GM19328 (cell line): ENCODE data around the gene CLEC2L.

Source experiments
- ATAC-seq: cut with Tn5 transposase; IDR thresholded peaks from one replicate; pipeline ENCODE4 v1.9.1; 2021; ENCODE audit warnings: mild to moderate bottlenecking, moderate library complexity; ENCODE audit not compliant: unreplicated experiment

CLEC2L gene

DNA sequence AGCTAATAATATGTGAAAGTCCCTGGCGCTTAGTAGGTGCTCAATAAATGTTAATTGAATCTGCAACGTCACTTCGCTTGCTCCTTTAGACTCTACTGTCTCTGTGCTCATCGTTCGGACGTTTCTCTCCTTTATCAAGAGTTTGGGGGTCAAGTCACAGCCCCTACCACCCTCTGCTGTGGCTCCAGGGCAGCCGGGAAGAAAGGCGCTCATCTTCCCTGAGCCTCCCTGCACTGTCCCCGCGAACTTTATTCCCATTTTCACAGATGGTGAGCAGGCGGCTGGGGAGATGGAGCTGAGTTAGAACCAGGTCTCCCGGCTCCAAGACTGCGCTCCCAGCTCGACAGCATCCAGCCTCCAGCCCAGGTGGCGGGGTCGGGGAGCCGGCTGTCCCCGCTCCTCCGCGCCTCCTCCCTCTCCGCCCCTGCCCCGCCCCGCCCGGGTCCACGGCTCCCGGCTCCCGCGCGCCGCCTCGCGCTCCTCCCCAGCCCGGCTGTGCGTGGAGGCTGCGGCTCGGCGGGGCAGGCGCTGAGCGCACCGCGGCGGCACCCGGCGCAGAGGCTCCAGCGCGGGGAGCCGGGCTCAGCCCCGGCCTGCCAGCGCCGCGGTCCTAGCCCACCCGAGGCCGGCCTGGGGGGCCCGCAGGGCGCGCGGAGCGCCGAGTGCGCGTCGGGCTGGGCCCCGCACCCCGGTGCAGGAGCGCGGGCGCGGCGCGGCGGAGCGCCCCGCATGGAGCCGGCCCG lies at the start of gene CLEC2L:
Gene CLEC2L, plus strand, starts transcription at position 487 of the 743 bp plus-strand sequence. Its CDS starts 243 bp downstream, at position 730.
- ATAC-seq, result no peak

GRCh38 chr7:139476139-139476538 lies 47.3 kb upstream of the CLEC2L start:
- ATAC-seq, result no peak

DNA sequence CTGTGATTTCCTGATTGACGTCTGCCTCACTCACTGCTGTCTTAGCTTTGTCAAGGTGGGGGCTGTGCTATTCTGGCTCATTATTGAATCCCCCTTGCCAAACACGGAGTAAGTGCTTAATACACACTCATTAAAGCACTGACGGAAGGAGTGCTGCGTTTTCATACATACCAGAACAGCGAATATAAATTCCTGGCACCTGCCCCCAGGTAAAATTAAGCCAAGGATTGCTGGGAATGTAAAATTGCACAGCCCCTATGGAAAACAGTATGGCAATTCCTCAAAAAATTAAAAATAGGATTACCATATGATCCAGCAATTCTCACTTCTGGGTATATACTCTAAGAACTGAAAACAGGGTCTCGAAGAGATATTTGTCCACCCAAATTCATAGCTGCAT lies 46.6 kb upstream of the CLEC2L start:
- ATAC-seq, result no peak

- ATAC-seq, result no peak
Measured at GRCh38 chr7:139479620-139480019, 43.9 kb upstream of the CLEC2L start.

GRCh38 chr7:139481364-139481763 lies 42.1 kb upstream of the CLEC2L start:
- no peak for ATAC-seq

- ATAC-seq, result no peak
Measured at GRCh38 chr7:139482122-139482521, 41.4 kb upstream of the CLEC2L start.

GRCh38 chr7:139482662-139483466 lies 40.6 kb upstream of the CLEC2L start:
- no peak for ATAC-seq

GRCh38 chr7:139487366-139488080 lies 36.0 kb upstream of the CLEC2L start:
- no peak for ATAC-seq

GRCh38 chr7:139488810-139489209 lies 34.7 kb upstream of the CLEC2L start:
- ATAC-seq, result no peak

GRCh38 chr7:139490130-139490529 lies 33.4 kb upstream of the CLEC2L start:
- ATAC-seq, result no peak

DNA sequence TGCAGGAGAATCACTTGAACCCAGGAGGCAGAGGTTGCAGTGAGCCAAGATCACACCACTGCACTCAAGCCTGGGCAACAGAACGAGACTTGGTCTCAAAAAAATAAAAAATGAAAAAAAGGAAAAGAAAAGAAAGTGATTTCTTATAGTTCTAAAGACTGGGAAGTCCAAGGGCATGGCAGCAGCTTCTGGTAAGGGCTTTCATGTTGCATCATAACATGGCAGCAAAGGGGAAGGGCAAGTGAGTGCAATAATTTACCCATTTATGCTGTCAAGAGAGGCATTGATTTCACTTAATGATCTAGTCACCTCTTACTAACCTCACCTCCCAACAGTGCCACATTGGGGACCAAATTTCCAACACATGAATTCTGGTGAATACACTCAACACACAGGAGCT lies 31.2 kb upstream of the CLEC2L start:
- ATAC-seq, result no peak

- peak; percentile 57 for ATAC-seq
Measured at GRCh38 chr7:139494835-139495579, 28.5 kb upstream of the CLEC2L start.

GRCh38 chr7:139495580-139496125 lies 27.8 kb upstream of the CLEC2L start:
- no peak for ATAC-seq

DNA sequence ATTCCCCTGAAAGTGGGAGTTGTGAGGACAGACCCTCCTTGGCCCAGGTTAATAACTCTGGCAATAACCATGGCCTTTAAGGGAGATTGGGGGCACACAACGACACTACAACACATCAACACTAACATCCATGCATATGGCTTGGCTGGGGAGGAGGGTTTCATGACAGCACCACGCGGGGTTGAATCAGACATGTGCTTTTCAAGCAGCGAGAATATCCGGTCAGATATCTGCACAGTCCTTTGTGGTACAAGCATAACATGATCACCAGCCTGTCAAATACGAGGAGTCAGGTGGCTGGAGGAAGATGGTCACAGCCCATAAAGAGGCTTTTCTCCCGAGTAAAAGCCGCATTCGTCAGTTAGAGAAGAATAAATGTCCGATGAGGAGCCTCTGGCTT lies 27.0 kb upstream of the CLEC2L start:
- ATAC-seq, result no peak

DNA sequence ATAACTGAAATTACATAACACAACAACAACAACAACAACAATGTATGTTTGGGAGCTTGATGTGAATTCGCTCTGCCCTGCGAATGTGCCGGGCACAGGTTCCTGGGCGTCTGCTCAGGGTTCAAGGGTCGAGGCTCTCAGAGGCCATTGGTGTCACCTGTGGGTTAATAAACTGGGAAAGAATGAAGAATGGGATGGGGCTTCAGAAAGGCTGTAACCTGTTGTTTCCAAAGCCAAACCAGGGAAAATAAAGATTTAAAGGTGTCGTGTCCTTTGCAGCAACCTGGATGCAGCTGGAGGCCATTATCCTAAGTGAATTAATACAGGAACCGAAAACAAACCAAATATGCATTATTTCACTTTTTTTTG lies 22.7 kb upstream of the CLEC2L start:
- no peak for ATAC-seq

DNA sequence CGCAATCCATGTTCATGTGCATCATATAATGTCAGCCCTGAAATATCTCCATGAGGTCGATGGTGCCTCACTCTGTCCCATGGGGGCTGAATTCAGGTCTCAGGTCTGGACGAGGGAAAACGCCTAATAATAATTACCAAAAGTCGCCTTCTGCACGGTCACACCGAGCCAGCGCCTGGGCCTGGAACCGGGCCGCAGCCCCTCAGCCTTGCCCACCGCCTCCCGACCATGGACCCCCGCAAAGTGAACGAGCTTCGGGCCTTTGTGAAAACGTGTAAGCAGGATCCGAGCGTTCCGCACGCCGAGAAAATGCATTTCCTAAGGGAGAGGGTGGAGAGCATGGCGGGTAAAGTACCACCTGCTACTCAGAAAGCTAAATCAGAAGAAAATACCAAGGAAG lies 21.3 kb upstream of the CLEC2L start:
- no peak for ATAC-seq

DNA sequence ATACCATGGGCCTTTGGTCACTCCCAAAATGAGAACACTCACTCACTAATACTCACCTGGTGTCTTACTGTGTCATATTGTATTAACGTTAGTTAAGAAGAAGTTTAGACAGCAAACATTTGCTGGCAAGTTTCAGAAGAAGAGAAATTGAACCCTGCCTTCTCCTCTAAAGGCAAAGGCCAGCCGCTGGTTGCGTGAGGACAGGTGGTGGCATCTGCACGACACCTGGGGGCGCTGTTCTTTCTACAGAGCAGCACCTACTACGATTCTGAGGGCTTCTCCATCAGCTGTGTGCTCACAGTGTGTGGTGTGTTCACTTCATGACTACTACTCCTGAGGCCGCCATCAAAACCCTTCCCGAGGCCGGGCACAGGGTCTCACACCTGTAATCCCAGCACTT lies 17.9 kb upstream of the CLEC2L start:
- ATAC-seq, result no peak

GRCh38 chr7:139509535-139509934 lies 13.9 kb upstream of the CLEC2L start:
- ATAC-seq, result no peak

DNA sequence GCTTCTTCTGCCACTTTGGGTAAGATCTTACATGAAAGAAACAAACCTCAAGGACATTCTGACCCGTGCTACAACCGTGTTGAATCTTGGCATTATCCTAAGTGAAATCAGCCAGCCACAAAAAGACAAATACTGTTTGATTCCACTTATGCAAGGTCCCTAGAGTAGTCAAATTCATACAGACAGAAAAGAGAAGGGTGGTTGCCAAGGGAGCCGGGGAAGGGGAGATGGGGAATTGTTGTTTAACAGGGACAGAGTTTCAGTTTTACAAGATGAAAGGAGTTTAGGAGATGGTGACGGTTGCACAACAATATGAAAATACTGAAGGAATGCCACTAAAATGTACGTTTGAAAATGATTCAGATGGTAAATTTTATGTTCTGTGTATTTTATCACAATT lies 12.2 kb upstream of the CLEC2L start:
- no peak for ATAC-seq

- no peak for ATAC-seq
Measured at GRCh38 chr7:139515266-139515665, 8.2 kb upstream of the CLEC2L start.

GRCh38 chr7:139521439-139521838 lies 2.0 kb upstream of the CLEC2L start:
- ATAC-seq, result no peak
